AG04450 (cell line): ENCODE results near the gene MED4. TPM values are rescaled to one million over a fixed set of nuclear protein-coding genes. Genes with fewer than 3 reads are reported as not detected.

ENCODE experiments used
- CTCF ChIA-PET: fragments of 300-600, 350-600 bp; formaldehyde crosslinking; extraction: SDS; loops from one replicate; lab custom pipeline; 2022; ENCODE audit warnings: antibody characterized with exemption, inconsistent platforms; lab: Charles Lee
- POLR2A ChIA-PET: fragments of 350-600 bp; formaldehyde crosslinking; extraction: SDS; loops from one replicate; lab custom pipeline; 2021; ENCODE audit warnings: antibody characterized with exemption, inconsistent platforms; lab: Yijun Ruan, JAX
- DNase-seq: peaks from one replicate; pipeline ENCODE4 v3.0.0-alpha.2; 2011; ENCODE audit warnings: low read depth, low spot score
- H3K27ac ChIP-seq: one replicate; pipeline ENCODE4 v1.5.1; 2012; ENCODE audit warnings: low read depth, low read length, control low read depth
- H3K27me3 ChIP-seq: one replicate; pipeline ENCODE4 v1.6.0; 2012; ENCODE audit warnings: low read length; ENCODE audit not compliant: control insufficient read depth, insufficient read depth
- H3K4me3 ChIP-seq: 2 replicates; pipeline ENCODE4 v1.5.1; 2011; ENCODE audit warnings: mild to moderate bottlenecking, low read depth, low read length, control low read depth
- H3K9me3 ChIP-seq: 2 replicates; pipeline ENCODE4 v1.5.1; 2012; ENCODE audit warnings: low read length; ENCODE audit not compliant: control insufficient read depth, insufficient read depth
- polyA plus RNA-seq: library from polyadenylated mRNA; depleted of rRNA; stranded (reverse); fragments of >200 nt; gene quantifications from 2 replicates; pipeline ENCODE4 v1.2.3, GENCODE V29; 2011; rRNA removed
- small RNA-seq: library from RNA; depleted of rRNA; stranded (forward); fragments of <200 nt; gene quantifications from one replicate; pipeline ENCODE3, GENCODE V24; 2012; ENCODE audit warnings: low read depth; ENCODE audit not compliant: insufficient read length
- TF ChIP-seq, protein P1 (sequence below): IDR thresholded peaks from 2 replicates; pipeline ENCODE4 v1.5.1; 2011; ENCODE audit warnings: low read depth, low read length, control low read depth, inconsistent platforms

The MED4 gene
- polyA plus RNA-seq, 1 experiment: 54.1 TPM

- POLR2A ChIA-PET: interaction anchor here (1.3 kb wide), 1 partner anchor 10 kb away, joined by 4 read pairs; the partner anchor contains the start of gene NUDT15
- H3K27ac ChIP-seq: no peak overlapping the region
- no peak for DNase-seq
- CTCF ChIA-PET: interaction anchor here (1.3 kb wide), 1 partner anchor 9 kb away, joined by 7 read pairs; the partner anchor contains the start of gene NUDT15
- H3K4me3 ChIP-seq: no peak overlapping the region
- H3K9me3 ChIP-seq: peaks cover 11% of the 10 kb centered on the region
- TF ChIP-seq, protein P1, sequence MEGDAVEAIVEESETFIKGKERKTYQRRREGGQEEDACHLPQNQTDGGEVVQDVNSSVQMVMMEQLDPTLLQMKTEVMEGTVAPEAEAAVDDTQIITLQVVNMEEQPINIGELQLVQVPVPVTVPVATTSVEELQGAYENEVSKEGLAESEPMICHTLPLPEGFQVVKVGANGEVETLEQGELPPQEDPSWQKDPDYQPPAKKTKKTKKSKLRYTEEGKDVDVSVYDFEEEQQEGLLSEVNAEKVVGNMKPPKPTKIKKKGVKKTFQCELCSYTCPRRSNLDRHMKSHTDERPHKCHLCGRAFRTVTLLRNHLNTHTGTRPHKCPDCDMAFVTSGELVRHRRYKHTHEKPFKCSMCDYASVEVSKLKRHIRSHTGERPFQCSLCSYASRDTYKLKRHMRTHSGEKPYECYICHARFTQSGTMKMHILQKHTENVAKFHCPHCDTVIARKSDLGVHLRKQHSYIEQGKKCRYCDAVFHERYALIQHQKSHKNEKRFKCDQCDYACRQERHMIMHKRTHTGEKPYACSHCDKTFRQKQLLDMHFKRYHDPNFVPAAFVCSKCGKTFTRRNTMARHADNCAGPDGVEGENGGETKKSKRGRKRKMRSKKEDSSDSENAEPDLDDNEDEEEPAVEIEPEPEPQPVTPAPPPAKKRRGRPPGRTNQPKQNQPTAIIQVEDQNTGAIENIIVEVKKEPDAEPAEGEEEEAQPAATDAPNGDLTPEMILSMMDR: no peak
- H3K27me3 ChIP-seq: no peaks in the 10 kb centered on the region
Observed at GRCh38 chr13:48028066-48028465, 66.8 kb downstream of the MED4 start.

Small RNA genes within 50 kb of the gene (small RNA-seq; reads per million reads assigned to genes)
- not detected for gene POLR2KP2

Other genes starting within 250 kb of the MED4 start
- gene SUCLA2, start 93.8 kb downstream of the MED4 start, polyA plus RNA-seq: 50.7 and 63.5 TPM in 2 replicates
- 13.9 and 17.1 TPM in 2 replicates for gene NUDT15, start 57.4 kb downstream of the MED4 start, polyA plus RNA-seq
- gene ITM2B, start 138.1 kb upstream of the MED4 start, polyA plus RNA-seq: 341 and 417 TPM in 2 replicates
- gene RB1, start 208.6 kb upstream of the MED4 start, polyA plus RNA-seq: 20.3 and 27.3 TPM in 2 replicates